GM12873 (cell line): ENCODE results near the gene APOH.

Experiments used
- CTCF ChIP-seq: IDR thresholded peaks from 2 replicates; pipeline ENCODE4 v1.5.1; 2012; ENCODE audit warnings: low read depth, mild to moderate bottlenecking, moderate library complexity, low read length, control low read depth; ENCODE audit not compliant: insufficient read depth; ENCODE audit errors: missing control alignments

Gene APOH

DNA sequence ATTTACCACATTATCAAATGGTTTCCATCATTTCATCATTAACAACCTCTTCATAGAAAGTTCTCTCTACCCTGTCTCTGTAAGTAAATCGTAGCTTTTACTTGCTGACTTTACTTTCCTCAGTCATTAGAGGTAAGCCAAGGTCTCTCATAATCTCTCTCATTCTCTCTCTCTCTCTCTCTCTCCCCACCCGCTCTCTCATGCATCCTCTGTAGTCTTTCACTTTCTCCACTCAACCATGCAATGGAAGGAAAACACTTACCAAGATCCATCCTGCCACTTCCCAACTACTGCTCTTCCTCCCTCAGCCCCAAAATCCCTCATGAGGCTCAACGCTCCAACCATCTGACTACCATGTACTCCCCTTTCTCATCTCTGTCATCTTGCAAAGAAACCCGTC lies 43.4 kb downstream of the APOH start:
- no peak for TF ChIP-seq CTCF

- no peak for TF ChIP-seq CTCF
Observed at GRCh38 chr17:66184392-66184791, 44.8 kb downstream of the APOH start.

GRCh38 chr17:66183529-66183928 lies 45.7 kb downstream of the APOH start:
- TF ChIP-seq CTCF, result no peak

GRCh38 chr17:66178642-66179041 lies 50.6 kb downstream of the APOH start:
- TF ChIP-seq CTCF, result no peak

- no peak for TF ChIP-seq CTCF
Observed at GRCh38 chr17:66177048-66177447, 52.2 kb downstream of the APOH start.

DNA sequence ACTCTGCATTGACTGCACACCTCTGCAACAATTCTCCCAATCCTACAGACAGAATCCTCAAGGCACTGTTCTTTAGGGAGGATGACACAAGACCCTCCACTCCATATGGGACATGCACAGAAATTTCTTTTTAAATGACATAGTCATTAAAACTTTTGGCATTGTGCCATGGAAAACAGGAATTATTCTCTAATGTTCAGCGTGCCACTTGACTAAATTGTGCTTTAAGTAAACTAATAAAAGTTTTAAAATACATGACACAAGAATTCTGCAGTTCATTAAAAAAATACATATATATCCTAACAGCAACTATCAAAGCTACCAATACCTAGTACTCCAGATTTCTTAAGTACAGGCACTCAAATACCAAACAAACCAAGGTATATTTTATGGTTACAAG lies 53.3 kb downstream of the APOH start:
- TF ChIP-seq CTCF, result no peak

DNA sequence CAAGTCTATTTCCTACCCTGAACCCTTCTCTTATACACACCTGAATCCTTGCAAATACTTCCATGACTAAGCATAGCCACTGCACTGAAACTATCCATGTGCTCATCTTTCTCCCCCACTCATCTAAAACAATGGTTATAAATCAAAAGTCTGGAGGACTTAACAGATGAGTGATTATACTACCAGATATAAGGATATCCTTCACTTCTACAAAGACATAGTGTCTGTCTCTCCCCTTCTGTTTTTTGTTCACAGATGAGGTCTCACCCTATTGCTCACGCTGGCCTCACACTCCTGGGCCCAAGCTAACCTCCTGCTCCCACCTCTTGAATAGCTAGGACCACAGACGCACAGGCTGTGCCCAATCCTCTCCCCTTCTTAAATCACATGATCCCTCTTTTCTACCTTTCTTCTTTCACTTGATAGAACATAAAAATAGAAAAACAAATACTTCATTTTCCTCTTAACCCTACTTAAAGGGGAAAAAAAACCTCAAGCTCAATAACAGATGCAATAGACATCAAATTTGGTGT lies 56.5 kb downstream of the APOH start:
- TF ChIP-seq CTCF, result no peak
